A673 (cell line): ENCODE results near the gene EMP1. TPM values are rescaled to one million over a fixed set of nuclear protein-coding genes. Genes with fewer than 3 reads are reported as not detected.

Experiments used
- BruUV-seq: library from RNA; stranded (reverse); fragments of 400-500 nt; replicated peaks from 2 replicates; lab custom pipeline; 2021; lab: Mats Ljungman, UMichigan
- CTCF ChIA-PET: fragments of 300-600 bp; sonication (Branson Sonifier 250); formaldehyde crosslinking; loops from one replicate; lab custom pipeline; 2022; ENCODE audit warnings: antibody characterized with exemption; lab: Charles Lee
- POLR2A ChIA-PET: fragments of 300-600 bp; sonication (Branson Sonifier 250); formaldehyde crosslinking; loops from one replicate; lab custom pipeline; 2022; ENCODE audit warnings: antibody characterized with exemption; ENCODE audit not compliant: low non-redundant PET; lab: Charles Lee
- DNase-seq: peaks from one replicate; pipeline ENCODE4 v3.0.0-alpha.2; 2015; ENCODE audit warnings: low spot score
- H3K27ac ChIP-seq: fragments of 200-600 bp; sonication (generic); 2 replicates; pipeline ENCODE4 v1.5.1; 2016; ENCODE audit warnings: mixed run types, low read depth, mild to moderate bottlenecking, mixed read lengths, antibody characterized with exemption, low read length; ENCODE audit not compliant: poor library complexity, severe bottlenecking
- H3K27me3 ChIP-seq: fragments of 200-600 bp; sonication (generic); replicated peaks from 2 replicates; pipeline ENCODE4 v1.6.1; 2017; ENCODE audit warnings: mixed run types, low read depth, mild to moderate bottlenecking, mixed read lengths, antibody characterized with exemption, low read length; ENCODE audit not compliant: insufficient read depth, poor library complexity
- H3K36me3 ChIP-seq: fragments of 200-600 bp; sonication (generic); 2 replicates; pipeline ENCODE4 v1.6.1; 2016; ENCODE audit warnings: mixed run types, mild to moderate bottlenecking, mixed read lengths, antibody characterized with exemption, low read length; ENCODE audit not compliant: insufficient read depth, poor library complexity, severe bottlenecking
- H3K4me1 ChIP-seq: fragments of 200-600 bp; sonication (generic); 2 replicates; pipeline ENCODE4 v1.6.1; 2017; ENCODE audit warnings: mixed run types, mild to moderate bottlenecking, mixed read lengths, antibody characterized with exemption, low read length; ENCODE audit not compliant: insufficient read depth, poor library complexity, severe bottlenecking
- H3K4me3 ChIP-seq: fragments of 200-600 bp; sonication (generic); 2 replicates; pipeline ENCODE4 v1.5.1; 2016; ENCODE audit warnings: low read depth, mixed run types, mild to moderate bottlenecking, mixed read lengths, low read length; ENCODE audit not compliant: poor library complexity, severe bottlenecking
- H3K9me3 ChIP-seq: fragments of 200-600 bp; sonication (generic); 2 replicates; pipeline ENCODE4 v1.6.1; 2016; ENCODE audit warnings: mixed run types, low read depth, mild to moderate bottlenecking, mixed read lengths, antibody characterized with exemption, low read length; ENCODE audit not compliant: poor library complexity, severe bottlenecking
- CTCF ChIP-seq: fragments of 300-800, 200-600 bp; sonication (generic); conservative IDR thresholded peaks from 2 replicates; pipeline ENCODE4 v1.5.1; 2017; ENCODE audit warnings: low read depth, mild to moderate bottlenecking, antibody characterized with exemption, low read length, moderate library complexity, mixed read lengths
- EZH2 ChIP-seq: fragments of 200-600 bp; sonication (generic); IDR thresholded peaks from 2 replicates; pipeline ENCODE4 v1.6.1; 2017; ENCODE audit warnings: borderline replicate concordance, low read depth, mild to moderate bottlenecking, mixed read lengths, antibody characterized with exemption, low read length; ENCODE audit not compliant: poor library complexity, severe bottlenecking
- intact Hi-C: fragments of 100-400 bp; cut with micrococcal nuclease; formaldehyde crosslinking; loops from one replicate; pipeline ENCODE4 v1.10.0; 2022; ENCODE audit not compliant: unreplicated experiment
- total RNA-seq: library from RNA; stranded (reverse); gene quantifications from 2 replicates; pipeline ENCODE4 v1.2.3, GENCODE V29; 2021

The EMP1 gene
- total RNA-seq, 1 experiment from 2014 or later: 66.5 TPM

GRCh38 chr12:13228579-13228978, 32.1 kb downstream of the EMP1 start:
- Histone ChIP-seq H3K36me3 (no peaks in the 10 kb centered on the region), H3K9me3 (no peaks in the 10 kb centered on the region), H3K27me3 (no peaks in the 10 kb centered on the region), H3K4me1 (no peaks in the 10 kb centered on the region), H3K4me3 (no peak overlapping the region), H3K27ac (no peak overlapping the region)
- intact Hi-C loops: no loop called here
- no peak for TF ChIP-seq EZH2
- no peak for TF ChIP-seq CTCF
- ChIA-PET CTCF (no interaction called here), POLR2A (no interaction called here)
- no peak for DNase-seq
- no TSS peak for BruUV-seq

- Histone ChIP-seq H3K4me1 (no peaks in the 10 kb centered on the region), H3K27ac (no peak overlapping the region), H3K9me3 (no peaks in the 10 kb centered on the region), H3K27me3 (no peaks in the 10 kb centered on the region), H3K36me3 (no peaks in the 10 kb centered on the region), H3K4me3 (no peak overlapping the region)
- BruUV-seq: no TSS peak
- CTCF ChIA-PET: no interaction called here
- TF ChIP-seq CTCF: no peak
- no peak for TF ChIP-seq EZH2
- POLR2A ChIA-PET: no interaction called here
- intact Hi-C loops: no loop called here
- DNase-seq: no peak
These were observed 33.0 kb downstream of the EMP1 start for GRCh38 chr12:13229504-13229903.

- Histone ChIP-seq H3K9me3 (no peaks in the 10 kb centered on the region), H3K36me3 (no peaks in the 10 kb centered on the region), H3K4me1 (no peaks in the 10 kb centered on the region), H3K4me3 (no peak overlapping the region), H3K27ac (no peak overlapping the region), H3K27me3 (no peaks in the 10 kb centered on the region)
- DNase-seq: no peak
- ChIA-PET POLR2A (no interaction called here), CTCF (no interaction called here)
- TF ChIP-seq CTCF (no peak), EZH2 (no peak)
- intact Hi-C loops: no loop called here
- no TSS peak for BruUV-seq
These were observed 34.0 kb downstream of the EMP1 start for GRCh38 chr12:13230500-13230899.
